GM13977 (cell line): ENCODE results near the gene GPR42.

Experiments used
- DNase-seq: peaks from one replicate; pipeline ENCODE4 v3.0.0; 2012; ENCODE audit warnings: low spot score
- CTCF ChIP-seq: IDR thresholded peaks from 2 replicates; pipeline ENCODE4 v1.5.1; 2012; ENCODE audit warnings: mild to moderate bottlenecking, control low read depth; ENCODE audit not compliant: insufficient read depth; ENCODE audit errors: extremely low read depth, missing control alignments
- in situ Hi-C: fragments of 300-500 bp; cut with MboI; formaldehyde crosslinking; loops from one replicate; pipeline ENCODE4 v1.12.0; 2022; ENCODE audit warnings: low sequenced_read_pairs, low pct_unique_long_range_greater_than_20kb, mixed read lengths, inconsistent platforms; ENCODE audit not compliant: unreplicated experiment

GPR42 gene

GRCh38 chr19:35417713-35418534 is 47.1 kb downstream of the GPR42 start:
- no peak for TF ChIP-seq CTCF
- in situ Hi-C loops: no loop called here

GRCh38 chr19:35419046-35419445 is 48.2 kb downstream of the GPR42 start:
- TF ChIP-seq CTCF: no peak
- in situ Hi-C loops: no loop called here
- DNase-seq: no peak

More at GRCh38 chr19:35417713-35418534, 47.1 kb downstream of the GPR42 start:
- DNase-seq: peak; percentile 60

- DNase-seq: no peak
- in situ Hi-C loops: no loop called here
- no peak for TF ChIP-seq CTCF
Observed at GRCh38 chr19:35419805-35420204, 48.9 kb downstream of the GPR42 start.

- in situ Hi-C loops: no loop called here
- TF ChIP-seq CTCF: no peak
- DNase-seq: no peak
Observed at GRCh38 chr19:35421362-35421761, 50.5 kb downstream of the GPR42 start.
